GM19455 (cell line): ENCODE results near the gene THRSP.
"Not testable (repeated sequence)": the region's sequence is repeated elsewhere in the genome, so short reads cannot be mapped to it uniquely, and the experiment has no call there.

Experiments used
- ATAC-seq: cut with Tn5 transposase; IDR thresholded peaks from one replicate; pipeline ENCODE4 v1.9.1; 2021; ENCODE audit not compliant: unreplicated experiment

The THRSP gene

GRCh38 chr11:78086521-78087074, 22.9 kb downstream of the THRSP start:
- ATAC-seq: not testable (repeated sequence)

GRCh38 chr11:78094250-78094649, 30.6 kb downstream of the THRSP start:
- no peak for ATAC-seq

- no peak for ATAC-seq
Observed at GRCh38 chr11:78097666-78098385, 34.2 kb downstream of the THRSP start.

GRCh38 chr11:78099666-78100065, 36.0 kb downstream of the THRSP start:
- ATAC-seq: no peak

GRCh38 chr11:78100261-78100660, 36.6 kb downstream of the THRSP start:
- ATAC-seq: no peak

- no peak for ATAC-seq
Observed at GRCh38 chr11:78100676-78101472, 37.2 kb downstream of the THRSP start.

GRCh38 chr11:78109081-78110015, 45.7 kb downstream of the THRSP start:
- ATAC-seq: no peak

GRCh38 chr11:78110351-78110750, 46.7 kb downstream of the THRSP start:
- no peak for ATAC-seq

GRCh38 chr11:78110830-78111229, 47.2 kb downstream of the THRSP start:
- no peak for ATAC-seq

- ATAC-seq: no peak
Observed at GRCh38 chr11:78111298-78111697, 47.6 kb downstream of the THRSP start.

- ATAC-seq: peak; percentile 80
Observed at GRCh38 chr11:78112582-78113275, 49.1 kb downstream of the THRSP start.
